Measurements from ENCODE around the gene DEFB129. TPM values are rescaled to one million over a fixed set of nuclear protein-coding genes. Genes with fewer than 3 reads are reported as not detected.

The DEFB129 gene
- total RNA-seq, 1 experiment from 2014 or later = not detected

- H3K9ac ChIP-seq (ENCODE audit: extremely low read depth, insufficient read length, low read length) = no peak within 1 kb of the TSS
- no peak within 1 kb of the TSS for H2AFZ ChIP-seq (ENCODE audit: low read length)
- no peaks in the 10 kb centered on the region for H3K36me3 Mint-ChIP-seq (ENCODE audit: insufficient read depth in 1 of 3, low read depth in 3 of 3)
- H4K91ac ChIP-seq (ENCODE audit: insufficient read length, low read depth, low read length) = no peak within 1 kb of the TSS
- H2BK12ac ChIP-seq (ENCODE audit: insufficient read length, low read depth, low read length) = no peak within 1 kb of the TSS
- H4K5ac ChIP-seq (ENCODE audit: insufficient read length, low read depth, low read length) = no peak within 1 kb of the TSS
- H4K8ac ChIP-seq (replicated peaks; ENCODE audit: insufficient read length, low read depth, low read length) = no peak within 1 kb of the TSS
- no peak within 1 kb of the TSS for H3K4me3 Mint-ChIP-seq
- no peaks in the 10 kb centered on the region for H3K9me3 ChIP-seq (ENCODE audit: control insufficient read depth, low read depth, low read length)
- H2AK5ac ChIP-seq (ENCODE audit: insufficient read length, low read length) = no peak within 1 kb of the TSS
- no peaks in the 10 kb centered on the region for H3K23me2 ChIP-seq (ENCODE audit: insufficient read length, low read depth, low read length, poor library complexity, severe bottlenecking)
- H3K27ac Mint-ChIP-seq = no peak within 1 kb of the TSS
- H2BK120ac ChIP-seq (ENCODE audit: low read depth, low read length, poor library complexity, severe bottlenecking) = no peak within 1 kb of the TSS
- H2BK15ac ChIP-seq (ENCODE audit: low read depth, low read length) = no peak within 1 kb of the TSS
- TF ChIP-seq CTCF (conservative IDR thresholded peaks at IDR 0.05) = no peak
- no peak within 1 kb of the TSS for H3K56ac ChIP-seq (ENCODE audit: insufficient read length, low read depth, low read length)
- H3K4me1 Mint-ChIP-seq = peaks cover 2 to 3% of the 10 kb centered on the region in 2 experiments; a peak in 3 of 4 replicates
- H3K27me3 Mint-ChIP-seq (ENCODE audit: low read depth) = peaks cover 96% of the 10 kb centered on the region
- H2BK20ac ChIP-seq (ENCODE audit: low read depth, low read length, poor library complexity, severe bottlenecking) = no peak within 1 kb of the TSS
- no CpG with 5 or more reads among the region's 7 CpGs for WGBS (ENCODE audit: extremely low coverage, insufficient read length, low lambda C conversion rate)
- H4K20me1 ChIP-seq (ENCODE audit: control insufficient read depth, insufficient read depth, insufficient read length) = peaks cover 2% of the 10 kb centered on the region
- no peak within 1 kb of the TSS for H2BK5ac ChIP-seq (ENCODE audit: insufficient read length, low read length)
- H3K27me3 ChIP-seq (ENCODE audit: insufficient read depth, low read length) = peaks cover 45% of the 10 kb centered on the region
- peaks cover 0 to 2% of the 10 kb centered on the region in 2 experiments; a peak in 1 of 5 replicates for H3K9me3 Mint-ChIP-seq
- H3K79me2 ChIP-seq (ENCODE audit: insufficient read depth, low read length) = no peaks in the 10 kb centered on the region
- no peak within 1 kb of the TSS for H3K23ac ChIP-seq (ENCODE audit: insufficient read length, low read depth, low read length)
- no peak for DNase-seq
- H3K4ac ChIP-seq (ENCODE audit: low read depth, low read length) = no peak within 1 kb of the TSS
- no peak within 1 kb of the TSS for H3T11ph ChIP-seq (ENCODE audit: low read length)
- H3K27ac ChIP-seq (ENCODE audit: insufficient read length, low read depth, low read length) = no peak within 1 kb of the TSS
- H3K14ac ChIP-seq (ENCODE audit: insufficient read depth, low read length) = no peak within 1 kb of the TSS
- H3K4me2 ChIP-seq (ENCODE audit: insufficient read depth, insufficient read length, low read length) = no peak within 1 kb of the TSS
- H3K18ac ChIP-seq (ENCODE audit: insufficient read length, low read depth, low read length) = no peak within 1 kb of the TSS
- no peaks in the 10 kb centered on the region for H3K79me1 ChIP-seq (ENCODE audit: insufficient read depth, low read depth, low read length, poor library complexity, severe bottlenecking)
- no peaks in the 10 kb centered on the region for H3K4me1 ChIP-seq (ENCODE audit: insufficient read depth, low read length)
These were observed 30.4 kb downstream of the DEFB129 start, which contains the start of gene DEFB132 for GRCh38 chr20:257419-257818. TSS of gene DEFB132 (plus strand) at chr20:257724. CDS start at chr20:257779, 55 bp downstream.

All from H9 (cell line).